HL-60 (cell line): ENCODE results near the gene PAK5.

Experiments used
- DNase-seq, 2 experiments: peaks; one replicate each; pipeline ENCODE4 v3.0.0-alpha.2; 2010 to 2020; ENCODE audit warnings: low read depth in 1 of 2, low spot score in 1 of 2
- H3K27ac ChIP-seq: fragments of 250-450 bp; sonication (Bioruptor Pico); replicated peaks from 2 replicates; pipeline ENCODE4 v1.5.1; 2020; ENCODE audit warnings: mild to moderate bottlenecking, moderate library complexity
- H3K27me3 ChIP-seq: fragments of 250-450 bp; sonication (Bioruptor Pico); 2 replicates; pipeline ENCODE4 v1.5.1; 2021; ENCODE audit warnings: mild to moderate bottlenecking, moderate library complexity; ENCODE audit not compliant: insufficient read depth, poor library complexity, severe bottlenecking
- H3K4me3 ChIP-seq: replicated peaks from 2 replicates; pipeline ENCODE4 v1.5.1; 2011; ENCODE audit warnings: mild to moderate bottlenecking, control low read depth, low read length; ENCODE audit not compliant: insufficient read depth
- GABPA ChIP-seq: IDR thresholded peaks from 2 replicates; pipeline ENCODE4 v1.6.1; 2012; ENCODE audit warnings: low read depth
- POLR2AphosphoS5 ChIP-seq: IDR thresholded peaks from 2 replicates; pipeline ENCODE4 v1.6.1; 2012; ENCODE audit warnings: low read depth
- SPI1 ChIP-seq: IDR thresholded peaks from 2 replicates; pipeline ENCODE4 v1.6.1; 2012; ENCODE audit warnings: low read depth, mild to moderate bottlenecking, borderline replicate concordance
- TF ChIP-seq, protein P1 (sequence below): IDR thresholded peaks from 2 replicates; pipeline ENCODE4 v1.6.1; 2012; ENCODE audit warnings: low read depth; ENCODE audit not compliant: insufficient replicate concordance
- TF ChIP-seq, protein P2 (sequence below): IDR thresholded peaks from one replicate; pipeline ENCODE4 v1.5.1; 2011; ENCODE audit warnings: low read length, control low read depth, inconsistent platforms; ENCODE audit not compliant: insufficient read depth

PAK5 gene

DNA sequence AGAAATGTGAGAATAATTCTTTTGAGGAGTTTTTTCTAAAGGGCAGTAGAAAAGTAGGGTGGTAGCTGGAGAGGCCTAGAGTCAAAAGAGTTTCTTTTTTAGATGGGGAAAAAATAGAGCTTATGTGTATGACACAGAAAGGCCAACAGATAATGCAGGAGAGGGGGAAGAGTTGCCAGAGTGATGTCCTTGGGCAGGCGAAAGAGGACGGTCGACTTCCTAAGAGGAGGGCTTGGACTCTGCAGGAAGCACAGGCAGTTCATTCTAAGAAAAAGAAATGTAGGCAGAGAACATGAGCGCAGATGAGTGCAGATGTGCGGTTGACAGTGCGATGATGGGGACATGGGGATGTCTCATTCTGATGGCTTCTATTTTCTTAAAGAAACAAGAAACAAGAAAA lies 68.9 kb downstream of the PAK5 start:
- no peaks in the 10 kb centered on the region for H3K27me3 ChIP-seq
- DNase-seq: no peak
- no peak overlapping the region for H3K4me3 ChIP-seq
- TF ChIP-seq POLR2AphosphoS5 (no peak), SPI1 (no peak), GABPA (no peak)
- TF ChIP-seq, protein P1, sequence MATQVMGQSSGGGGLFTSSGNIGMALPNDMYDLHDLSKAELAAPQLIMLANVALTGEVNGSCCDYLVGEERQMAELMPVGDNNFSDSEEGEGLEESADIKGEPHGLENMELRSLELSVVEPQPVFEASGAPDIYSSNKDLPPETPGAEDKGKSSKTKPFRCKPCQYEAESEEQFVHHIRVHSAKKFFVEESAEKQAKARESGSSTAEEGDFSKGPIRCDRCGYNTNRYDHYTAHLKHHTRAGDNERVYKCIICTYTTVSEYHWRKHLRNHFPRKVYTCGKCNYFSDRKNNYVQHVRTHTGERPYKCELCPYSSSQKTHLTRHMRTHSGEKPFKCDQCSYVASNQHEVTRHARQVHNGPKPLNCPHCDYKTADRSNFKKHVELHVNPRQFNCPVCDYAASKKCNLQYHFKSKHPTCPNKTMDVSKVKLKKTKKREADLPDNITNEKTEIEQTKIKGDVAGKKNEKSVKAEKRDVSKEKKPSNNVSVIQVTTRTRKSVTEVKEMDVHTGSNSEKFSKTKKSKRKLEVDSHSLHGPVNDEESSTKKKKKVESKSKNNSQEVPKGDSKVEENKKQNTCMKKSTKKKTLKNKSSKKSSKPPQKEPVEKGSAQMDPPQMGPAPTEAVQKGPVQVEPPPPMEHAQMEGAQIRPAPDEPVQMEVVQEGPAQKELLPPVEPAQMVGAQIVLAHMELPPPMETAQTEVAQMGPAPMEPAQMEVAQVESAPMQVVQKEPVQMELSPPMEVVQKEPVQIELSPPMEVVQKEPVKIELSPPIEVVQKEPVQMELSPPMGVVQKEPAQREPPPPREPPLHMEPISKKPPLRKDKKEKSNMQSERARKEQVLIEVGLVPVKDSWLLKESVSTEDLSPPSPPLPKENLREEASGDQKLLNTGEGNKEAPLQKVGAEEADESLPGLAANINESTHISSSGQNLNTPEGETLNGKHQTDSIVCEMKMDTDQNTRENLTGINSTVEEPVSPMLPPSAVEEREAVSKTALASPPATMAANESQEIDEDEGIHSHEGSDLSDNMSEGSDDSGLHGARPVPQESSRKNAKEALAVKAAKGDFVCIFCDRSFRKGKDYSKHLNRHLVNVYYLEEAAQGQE: no peak
- TF ChIP-seq, protein P2, sequence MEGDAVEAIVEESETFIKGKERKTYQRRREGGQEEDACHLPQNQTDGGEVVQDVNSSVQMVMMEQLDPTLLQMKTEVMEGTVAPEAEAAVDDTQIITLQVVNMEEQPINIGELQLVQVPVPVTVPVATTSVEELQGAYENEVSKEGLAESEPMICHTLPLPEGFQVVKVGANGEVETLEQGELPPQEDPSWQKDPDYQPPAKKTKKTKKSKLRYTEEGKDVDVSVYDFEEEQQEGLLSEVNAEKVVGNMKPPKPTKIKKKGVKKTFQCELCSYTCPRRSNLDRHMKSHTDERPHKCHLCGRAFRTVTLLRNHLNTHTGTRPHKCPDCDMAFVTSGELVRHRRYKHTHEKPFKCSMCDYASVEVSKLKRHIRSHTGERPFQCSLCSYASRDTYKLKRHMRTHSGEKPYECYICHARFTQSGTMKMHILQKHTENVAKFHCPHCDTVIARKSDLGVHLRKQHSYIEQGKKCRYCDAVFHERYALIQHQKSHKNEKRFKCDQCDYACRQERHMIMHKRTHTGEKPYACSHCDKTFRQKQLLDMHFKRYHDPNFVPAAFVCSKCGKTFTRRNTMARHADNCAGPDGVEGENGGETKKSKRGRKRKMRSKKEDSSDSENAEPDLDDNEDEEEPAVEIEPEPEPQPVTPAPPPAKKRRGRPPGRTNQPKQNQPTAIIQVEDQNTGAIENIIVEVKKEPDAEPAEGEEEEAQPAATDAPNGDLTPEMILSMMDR: no peak
- no peak overlapping the region for H3K27ac ChIP-seq

GRCh38 chr20:9761476-9761875 lies 77.4 kb downstream of the PAK5 start:
- no peak overlapping the region for H3K4me3 ChIP-seq
- no peak for DNase-seq
- TF ChIP-seq, protein P1: no peak
- TF ChIP-seq GABPA: no peak
- TF ChIP-seq POLR2AphosphoS5: no peak
- TF ChIP-seq, protein P2: no peak
- TF ChIP-seq SPI1: no peak
- no peaks in the 10 kb centered on the region for H3K27me3 ChIP-seq
- no peak overlapping the region for H3K27ac ChIP-seq

DNA sequence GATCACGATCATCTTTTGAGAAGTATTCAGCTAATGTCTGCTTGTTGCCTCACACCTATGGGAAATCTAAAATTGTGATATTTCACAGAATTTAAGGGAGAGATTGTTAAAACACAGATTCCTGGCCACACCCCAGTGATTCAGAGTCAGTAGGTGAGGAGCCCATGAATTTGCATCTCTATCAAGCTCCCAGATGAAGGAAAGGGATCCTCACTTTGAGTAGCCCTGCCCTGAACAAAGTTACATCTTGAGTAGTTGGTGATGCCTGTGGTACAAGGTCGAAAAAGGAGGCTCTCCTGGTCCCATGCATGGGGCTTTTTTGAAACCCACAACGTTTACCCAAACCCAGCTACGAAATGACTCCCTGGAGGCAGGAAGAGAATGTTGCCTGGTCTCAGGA lies 79.5 kb downstream of the PAK5 start:
- no peak for DNase-seq
- no peak overlapping the region for H3K4me3 ChIP-seq
- TF ChIP-seq GABPA: no peak
- TF ChIP-seq, protein P2: no peak
- no peak for TF ChIP-seq POLR2AphosphoS5
- TF ChIP-seq, protein P1: no peak
- H3K27ac ChIP-seq: no peak overlapping the region
- H3K27me3 ChIP-seq: no peaks in the 10 kb centered on the region
